Hematopoietic multipotent progenitor cell treated with erythropoietin and hydrocortisone succinate and interleukin-3 and kit ligand, for 6 days (in vitro differentiated cells): Measurements from ENCODE around the gene ODAD4.
"Not testable (repeated sequence)": the region's sequence is repeated elsewhere in the genome, so short reads cannot be mapped to it uniquely, and the experiment has no call there.

Experiments
- DNase-seq: peaks from one replicate; pipeline ENCODE4 v3.0.0-alpha.2; 2015

Gene ODAD4

DNA sequence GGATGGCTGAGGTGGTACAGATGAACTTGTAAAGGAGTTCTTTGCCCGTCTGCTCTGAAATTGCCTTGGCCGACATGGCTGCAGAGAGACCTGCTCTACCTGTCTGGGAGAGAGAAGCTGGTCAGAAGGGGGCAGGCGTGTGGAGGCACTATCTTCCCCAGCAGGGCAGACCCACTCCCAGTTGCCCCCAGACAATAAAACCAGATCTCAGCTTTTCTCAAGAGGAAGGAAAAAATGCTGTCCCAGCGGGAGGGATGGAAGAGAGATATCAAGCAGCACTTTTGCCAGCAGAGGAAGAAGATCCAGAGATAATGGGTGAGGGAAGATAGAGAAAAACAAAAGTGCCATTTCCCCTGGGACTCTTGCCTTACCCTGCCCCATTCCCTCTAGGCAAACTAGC, 16.6 kb upstream of the ODAD4 start:
- DNase-seq = no peak

DNA sequence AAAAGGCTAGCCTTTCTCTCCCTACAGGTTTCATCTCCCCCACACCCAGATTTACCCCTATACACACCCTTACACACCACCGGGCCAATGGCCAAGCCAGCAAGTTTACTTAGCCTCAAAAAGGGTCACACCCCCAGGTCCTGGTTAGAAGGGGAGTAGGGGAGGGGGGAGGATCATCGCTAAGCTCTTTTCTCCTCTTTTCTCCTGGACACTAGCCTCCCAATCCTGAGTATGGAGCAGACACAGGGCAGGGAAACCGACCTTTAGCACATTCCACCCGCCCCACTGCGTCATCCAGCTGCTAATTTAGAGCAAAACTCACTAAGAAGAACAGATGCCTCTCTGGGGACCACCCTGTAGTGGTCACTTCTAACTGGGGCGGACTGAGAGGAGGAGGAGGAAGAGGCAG, 16.1 kb upstream of the ODAD4 start:
- DNase-seq = no peak

DNA sequence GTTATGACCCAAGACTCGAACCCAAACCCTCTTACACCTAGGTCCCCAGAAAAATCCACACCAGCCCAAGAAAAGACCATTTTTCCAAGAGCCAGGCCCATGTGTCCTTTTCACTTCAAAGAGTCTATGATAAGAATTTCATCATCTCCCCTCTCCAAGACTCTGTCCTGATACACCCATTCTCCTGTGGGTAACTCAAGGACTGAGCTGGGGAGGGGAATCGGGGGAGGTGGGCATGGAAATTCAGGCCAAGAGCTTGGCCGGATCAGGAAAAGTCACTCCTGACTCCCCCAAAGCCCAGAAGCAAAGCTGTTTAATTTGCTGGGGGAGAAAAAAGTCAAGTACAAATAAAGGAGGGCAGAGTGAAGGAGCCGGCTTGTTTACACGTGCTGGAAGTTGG, 15.4 kb upstream of the ODAD4 start:
- DNase-seq = no peak

DNA sequence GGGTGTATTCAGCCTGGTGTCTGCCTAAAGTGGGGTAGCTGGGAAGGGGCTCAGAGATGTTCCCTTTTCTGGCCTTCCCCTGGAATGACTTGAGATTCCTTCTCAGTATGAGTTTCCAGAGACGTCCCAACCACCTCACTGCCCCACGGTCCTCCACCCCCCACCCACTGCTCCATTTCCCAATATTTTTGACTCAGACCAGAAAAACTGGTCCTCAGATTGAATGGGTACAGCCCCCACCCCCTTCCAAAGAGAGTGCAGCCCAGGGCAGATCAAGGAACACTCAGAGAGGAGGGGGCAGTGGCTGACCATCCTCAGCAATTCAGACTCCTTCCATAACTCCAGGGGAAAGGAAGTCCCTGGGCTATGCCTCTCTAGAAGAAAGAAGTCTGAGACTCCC, 14.9 kb upstream of the ODAD4 start:
- DNase-seq = no peak

GRCh38 chr17:41917192-41917591, 13.2 kb upstream of the ODAD4 start:
- DNase-seq = peak; percentile 25

GRCh38 chr17:41917679-41918313, 12.6 kb upstream of the ODAD4 start:
- peak; percentile 86 for DNase-seq

GRCh38 chr17:41918314-41919164, 11.9 kb upstream of the ODAD4 start, which contains the start of gene ACLY:
TSS of gene ACLY (minus strand) at chr17:41918951. CDS start at chr17:41913873, 5,078 bp downstream.
- DNase-seq = peak; percentile 98

DNA sequence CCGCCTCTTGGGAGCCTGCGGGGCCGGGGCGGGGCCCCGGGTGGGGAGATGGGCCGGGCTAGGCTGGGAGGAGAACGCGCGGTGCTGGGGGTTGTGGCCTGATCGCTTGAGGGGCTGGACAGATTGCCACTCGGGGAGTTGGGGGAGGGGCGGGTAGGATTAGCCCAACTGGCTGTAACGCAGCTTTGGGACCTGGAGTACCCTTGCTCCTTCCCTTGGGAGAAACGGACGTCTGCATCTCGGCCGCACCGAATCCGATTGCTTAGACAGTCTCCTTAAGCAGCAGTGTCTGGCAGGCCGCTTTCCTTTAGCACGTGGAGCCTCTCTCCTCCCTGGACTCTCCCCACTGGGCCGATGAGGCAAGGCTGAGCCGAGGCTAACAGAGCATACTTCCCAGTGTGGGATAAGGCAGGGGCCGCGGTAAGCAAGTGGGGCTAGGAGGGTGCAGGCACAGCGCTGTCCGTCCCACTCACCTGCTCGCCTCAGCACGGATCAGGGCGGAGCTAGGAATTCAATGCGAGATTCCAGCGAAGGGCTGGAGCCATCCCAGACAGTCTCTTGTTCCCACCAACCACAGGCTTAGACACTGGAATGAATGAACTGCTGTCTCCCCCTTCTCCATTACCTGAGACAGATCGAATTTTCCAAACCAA, 11.1 kb upstream of the ODAD4 start:
- no peak for DNase-seq

DNA sequence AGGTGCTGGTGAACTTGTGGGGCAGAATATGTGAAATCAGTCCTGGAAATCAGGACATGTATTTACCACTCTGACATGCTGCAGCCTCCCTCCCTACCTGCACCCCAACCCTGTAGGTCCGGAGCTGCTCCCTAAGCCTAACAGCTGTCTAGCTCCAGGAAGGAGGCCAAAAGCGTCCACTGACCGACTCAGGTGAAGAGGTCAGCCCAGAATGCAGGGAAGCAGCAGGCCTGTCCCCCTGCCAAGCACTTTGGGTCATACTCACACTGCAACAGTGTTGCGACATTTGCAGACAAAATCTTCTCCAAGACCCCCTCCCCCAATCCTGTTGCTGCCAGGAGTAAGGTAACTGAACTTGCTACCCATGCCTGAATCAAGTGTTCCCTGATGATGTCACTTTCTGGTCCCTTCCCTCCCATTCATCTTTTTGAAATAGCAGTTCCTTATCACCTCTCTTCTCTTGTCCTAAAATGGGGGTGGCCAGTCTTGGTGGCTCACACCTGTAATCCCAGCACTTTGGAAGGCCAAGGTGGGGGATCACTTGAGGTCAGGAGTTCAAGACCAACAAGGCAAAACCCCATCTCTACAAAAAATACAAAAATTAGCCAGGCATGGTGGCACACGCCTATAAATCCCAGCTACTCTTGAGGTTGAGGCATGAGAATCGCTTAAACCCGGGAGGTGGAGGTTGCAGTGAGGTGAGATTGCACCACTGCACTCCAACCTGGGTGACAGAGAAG, 10.4 kb upstream of the ODAD4 start:
- DNase-seq = peak; percentile 31

GRCh38 chr17:41920580-41920955, 9.8 kb upstream of the ODAD4 start:
- DNase-seq = no peak

GRCh38 chr17:41925991-41926590, 4.3 kb upstream of the ODAD4 start:
- no peak for DNase-seq

- DNase-seq = no peak
Measured at GRCh38 chr17:41928693-41929251, 1.6 kb upstream of the ODAD4 start.

DNA sequence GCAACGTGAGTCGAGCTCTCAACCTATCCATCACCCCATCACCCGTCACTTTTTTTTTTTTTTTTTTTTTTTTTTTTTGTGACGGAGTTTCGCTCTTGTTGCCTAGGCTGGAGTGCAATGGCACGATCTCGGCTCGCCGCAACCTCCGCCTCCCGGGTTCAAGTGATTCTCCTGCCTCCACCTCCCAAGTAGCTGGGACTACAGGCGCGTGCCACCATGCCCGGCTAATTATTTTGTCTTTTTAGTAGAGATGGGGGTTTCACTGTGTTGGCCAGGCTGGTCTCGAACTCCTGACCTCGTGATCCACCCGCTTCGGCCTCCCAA, 378 bp downstream of the ODAD4 start:
- DNase-seq = not testable (repeated sequence)

- DNase-seq = not testable (repeated sequence)
Measured at GRCh38 chr17:41931715-41932114, 1.3 kb downstream of the ODAD4 start.

DNA sequence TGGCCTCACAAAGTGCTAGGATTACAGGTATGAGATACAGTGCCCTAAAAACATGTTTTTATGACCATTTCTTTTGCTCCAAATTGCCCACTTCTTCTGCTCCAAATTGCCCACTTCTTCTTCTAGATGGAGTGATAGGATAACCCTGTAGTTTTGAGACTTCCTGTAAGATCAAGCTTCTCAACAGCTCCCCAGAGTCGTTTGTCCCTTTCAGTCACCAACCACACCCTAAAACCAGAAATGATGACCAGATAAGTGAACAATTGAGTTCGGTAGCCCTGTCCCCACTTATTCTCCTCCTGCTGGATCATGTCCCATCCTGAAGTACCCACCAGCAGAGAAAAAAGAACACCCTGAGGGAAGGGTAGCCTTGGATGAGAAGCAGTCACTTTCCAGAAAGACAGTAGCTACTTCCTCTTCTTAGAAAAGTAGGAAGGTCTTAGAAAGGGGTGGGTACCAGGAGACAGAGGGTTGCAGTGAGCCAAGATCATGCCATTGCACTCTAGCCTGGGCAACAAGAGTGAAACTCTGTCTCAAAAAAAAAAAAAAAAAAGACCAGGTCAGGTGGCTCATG, 2.5 kb downstream of the ODAD4 start:
- peak; percentile 81 for DNase-seq

DNA sequence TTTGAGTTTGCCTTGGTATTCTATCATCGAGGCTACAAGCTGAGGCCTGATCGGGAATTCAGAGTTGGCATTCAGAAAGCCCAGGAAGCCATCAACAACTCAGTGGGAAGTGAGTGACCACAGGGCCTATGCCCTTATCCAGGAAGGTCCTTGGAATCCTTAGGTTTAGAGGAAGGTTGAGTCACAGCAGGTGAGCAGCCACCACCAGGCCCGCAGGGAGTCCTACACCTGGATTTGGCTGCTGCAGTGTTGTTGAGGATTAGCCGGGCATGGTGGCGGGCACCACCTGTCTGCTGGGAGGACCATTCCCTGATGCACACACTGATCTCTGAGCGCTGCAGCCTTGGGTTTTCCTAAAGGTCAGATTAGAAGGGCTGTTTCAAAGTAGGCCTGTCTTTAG, 5.2 kb downstream of the ODAD4 start:
- no peak for DNase-seq

- peak; percentile 97 for DNase-seq
Measured at GRCh38 chr17:41937970-41938954, 7.8 kb downstream of the ODAD4 start.

DNA sequence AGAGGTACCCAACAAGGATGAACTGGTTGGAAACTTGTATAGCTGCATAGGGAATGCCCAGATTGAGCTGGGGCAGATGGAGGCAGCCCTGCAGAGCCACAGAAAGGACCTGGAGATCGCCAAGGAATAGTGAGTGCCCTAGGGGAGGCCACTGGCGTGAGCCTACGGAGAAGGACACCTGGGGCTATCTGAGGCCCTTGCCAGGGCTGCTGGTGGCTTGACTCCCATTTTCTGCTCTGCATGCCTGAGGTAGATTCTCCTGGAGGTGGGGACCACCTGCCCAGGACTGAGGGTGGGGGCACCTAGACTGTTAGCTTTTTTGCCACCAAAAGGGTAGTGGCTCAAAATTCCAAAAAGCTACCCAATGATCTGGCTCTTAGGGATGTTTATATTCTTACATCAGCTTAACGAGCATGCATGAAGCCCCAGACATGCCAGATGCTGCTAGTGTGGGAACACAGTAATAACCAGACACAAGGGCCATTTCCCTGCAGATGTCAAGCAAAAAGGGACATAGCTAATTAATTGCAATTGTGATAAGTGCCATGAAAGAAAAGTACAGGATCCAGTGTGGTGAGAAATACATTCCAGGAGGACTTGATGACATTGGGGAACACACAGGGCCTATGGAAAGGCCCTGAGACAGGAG, 8.8 kb downstream of the ODAD4 start:
- no peak for DNase-seq

DNA sequence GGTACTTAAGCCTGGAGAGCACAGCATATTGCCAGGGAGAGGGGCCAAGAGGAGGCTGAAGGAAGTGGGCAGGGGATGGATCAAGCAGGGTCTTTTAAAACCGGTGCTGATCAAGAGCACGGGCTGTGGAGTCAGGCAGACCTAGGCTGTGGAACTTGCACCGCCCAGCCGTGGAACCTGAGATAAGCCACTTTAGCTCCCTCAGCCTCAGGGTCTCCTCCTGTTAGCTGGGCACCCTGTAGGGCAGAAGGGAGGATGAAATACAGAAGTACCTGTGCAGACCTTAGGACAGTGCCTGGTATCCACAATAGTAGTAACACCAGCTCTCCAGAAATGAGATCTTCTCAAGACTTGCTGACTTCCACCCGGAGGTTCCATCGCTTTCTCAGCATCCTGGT, 9.3 kb downstream of the ODAD4 start:
- peak; percentile 39 for DNase-seq

- DNase-seq = no peak
Measured at GRCh38 chr17:41941168-41941567, 10.8 kb downstream of the ODAD4 start.
